Measurements from ENCODE around the gene GUCY2C.

Gene GUCY2C

DNA sequence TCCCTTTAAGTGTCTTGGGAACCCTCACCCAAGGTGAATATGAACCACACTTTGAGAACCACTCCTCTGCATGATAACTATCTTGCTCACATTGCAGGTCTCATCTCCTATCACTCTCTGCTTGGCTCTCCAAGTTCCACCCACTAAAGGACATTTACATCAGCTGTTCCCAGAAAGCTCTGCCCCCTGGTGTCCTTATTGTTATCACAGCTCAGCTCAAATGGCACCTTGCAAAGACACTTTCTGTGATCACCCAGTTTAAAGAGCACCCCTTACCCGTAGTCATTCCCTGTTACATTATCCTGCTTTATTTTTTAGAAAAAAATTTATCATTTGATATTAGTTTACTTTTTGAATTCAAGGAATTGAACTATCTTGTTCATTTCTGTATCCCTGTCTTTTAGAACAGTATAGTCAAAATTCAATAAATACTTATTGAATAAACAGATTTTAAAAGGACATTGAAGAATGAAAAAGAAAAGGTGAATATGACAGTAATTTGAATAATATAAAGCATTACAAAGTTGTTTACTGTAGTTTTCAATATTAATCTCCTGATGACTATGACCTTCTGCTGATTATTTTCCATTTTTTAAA lies 20.5 kb upstream of the GUCY2C start:
- TF ChIP-seq ZFX (IDR thresholded peaks at IDR 0.05), result no peak
- TF ChIP-seq, protein P1, sequence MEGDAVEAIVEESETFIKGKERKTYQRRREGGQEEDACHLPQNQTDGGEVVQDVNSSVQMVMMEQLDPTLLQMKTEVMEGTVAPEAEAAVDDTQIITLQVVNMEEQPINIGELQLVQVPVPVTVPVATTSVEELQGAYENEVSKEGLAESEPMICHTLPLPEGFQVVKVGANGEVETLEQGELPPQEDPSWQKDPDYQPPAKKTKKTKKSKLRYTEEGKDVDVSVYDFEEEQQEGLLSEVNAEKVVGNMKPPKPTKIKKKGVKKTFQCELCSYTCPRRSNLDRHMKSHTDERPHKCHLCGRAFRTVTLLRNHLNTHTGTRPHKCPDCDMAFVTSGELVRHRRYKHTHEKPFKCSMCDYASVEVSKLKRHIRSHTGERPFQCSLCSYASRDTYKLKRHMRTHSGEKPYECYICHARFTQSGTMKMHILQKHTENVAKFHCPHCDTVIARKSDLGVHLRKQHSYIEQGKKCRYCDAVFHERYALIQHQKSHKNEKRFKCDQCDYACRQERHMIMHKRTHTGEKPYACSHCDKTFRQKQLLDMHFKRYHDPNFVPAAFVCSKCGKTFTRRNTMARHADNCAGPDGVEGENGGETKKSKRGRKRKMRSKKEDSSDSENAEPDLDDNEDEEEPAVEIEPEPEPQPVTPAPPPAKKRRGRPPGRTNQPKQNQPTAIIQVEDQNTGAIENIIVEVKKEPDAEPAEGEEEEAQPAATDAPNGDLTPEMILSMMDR (conservative IDR thresholded peaks at IDR 0.05), result peak; percentile 74
- H3K27ac ChIP-seq, result no peak overlapping the region

DNA sequence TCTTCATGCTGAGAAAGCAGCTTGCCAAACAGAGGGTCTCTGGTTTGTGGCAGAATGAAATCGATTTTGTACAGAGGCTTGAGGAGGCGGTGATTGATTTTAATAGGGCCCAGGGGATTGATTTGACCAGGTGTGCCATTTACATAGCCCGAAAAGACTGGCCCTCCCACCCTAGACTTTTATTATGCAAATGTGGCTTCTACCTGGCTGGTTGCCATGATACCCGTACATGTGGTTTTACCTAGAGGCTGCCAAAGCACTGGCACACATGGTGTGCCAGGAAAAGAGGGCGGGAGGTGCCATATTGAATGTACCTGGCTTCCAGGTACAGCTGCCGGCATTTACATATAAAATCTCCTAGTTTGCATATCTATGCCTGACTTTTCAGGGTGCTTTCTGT lies 18.0 kb upstream of the GUCY2C start:
- no peak overlapping the region for H3K27ac ChIP-seq
- TF ChIP-seq, protein P1 (conservative IDR thresholded peaks at IDR 0.05), result no peak
- no peak for TF ChIP-seq ZFX (IDR thresholded peaks at IDR 0.05)

DNA sequence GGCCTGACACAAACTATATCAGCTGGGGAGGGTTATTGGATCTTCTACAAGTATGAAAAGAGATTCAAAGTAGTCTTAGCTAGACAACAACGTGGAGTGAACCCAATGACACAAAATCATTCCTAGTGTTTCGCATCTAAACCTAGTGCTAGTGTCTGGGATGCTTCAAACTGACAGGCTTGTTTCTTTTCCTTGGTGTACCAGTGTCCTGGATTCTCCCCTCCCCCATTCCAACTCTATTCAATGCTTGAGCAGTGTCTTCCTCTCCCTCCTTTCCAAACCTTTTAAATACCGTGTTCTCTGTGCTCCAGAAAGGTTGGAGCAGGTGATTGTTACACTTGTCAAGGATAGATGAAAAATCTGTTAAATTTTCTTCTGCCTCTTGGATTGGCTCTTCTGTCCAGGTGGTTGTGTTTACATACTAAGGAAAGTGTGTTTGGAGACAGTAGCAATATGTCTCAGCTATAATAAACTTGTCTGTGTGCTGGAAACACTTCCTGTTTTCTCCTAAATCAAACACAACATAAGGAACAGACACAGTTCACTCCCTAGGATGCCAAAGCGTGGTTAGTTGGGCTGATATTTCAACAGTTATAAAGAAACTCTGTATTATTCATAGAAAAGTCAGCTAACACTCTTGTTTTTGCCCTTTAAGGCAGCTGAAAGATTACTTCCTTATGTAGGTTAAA lies 14.4 kb upstream of the GUCY2C start:
- no peak overlapping the region for H3K27ac ChIP-seq
- no peak for TF ChIP-seq ZFX (IDR thresholded peaks at IDR 0.05)
- TF ChIP-seq, protein P1 (conservative IDR thresholded peaks at IDR 0.05), result no peak

DNA sequence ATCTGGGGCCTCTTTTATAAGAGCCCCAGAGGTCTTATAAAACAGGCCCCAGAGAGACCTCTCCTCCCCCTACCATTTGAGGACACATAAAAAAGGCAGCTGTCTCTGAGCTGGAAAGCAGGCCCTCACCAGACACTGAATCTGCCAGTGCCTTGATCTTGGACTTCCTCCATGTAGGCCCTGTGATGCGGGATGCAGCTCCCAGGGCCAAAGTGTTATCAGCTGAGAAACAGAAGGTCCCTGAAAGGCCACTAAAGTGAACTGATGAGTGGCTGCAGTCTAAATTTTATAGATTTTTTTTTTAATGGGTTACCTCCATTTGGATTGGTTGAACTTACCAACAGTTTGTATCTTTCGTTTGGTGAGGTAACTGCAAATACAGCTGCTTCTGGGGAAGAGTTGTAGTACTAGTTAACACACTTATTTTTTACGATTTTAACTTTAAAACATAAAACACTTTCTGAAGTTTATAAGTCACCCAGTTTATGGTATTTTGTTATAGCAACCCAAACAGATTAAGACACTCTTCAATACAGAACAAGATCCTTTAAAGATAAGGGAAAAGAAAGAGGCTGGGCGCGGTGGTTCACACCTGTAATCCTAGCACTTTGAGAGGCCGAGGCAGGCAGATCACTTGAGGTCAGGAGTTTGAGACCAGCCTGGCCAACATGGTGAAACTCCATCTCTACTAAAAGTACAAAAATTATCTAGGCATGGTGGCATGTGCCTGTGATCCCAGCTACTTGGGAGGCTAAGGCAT lies 5.6 kb upstream of the GUCY2C start:
- no peak overlapping the region for H3K27ac ChIP-seq
- TF ChIP-seq, protein P1 (conservative IDR thresholded peaks at IDR 0.05), result no peak
- no peak for TF ChIP-seq ZFX (IDR thresholded peaks at IDR 0.05)

DNA sequence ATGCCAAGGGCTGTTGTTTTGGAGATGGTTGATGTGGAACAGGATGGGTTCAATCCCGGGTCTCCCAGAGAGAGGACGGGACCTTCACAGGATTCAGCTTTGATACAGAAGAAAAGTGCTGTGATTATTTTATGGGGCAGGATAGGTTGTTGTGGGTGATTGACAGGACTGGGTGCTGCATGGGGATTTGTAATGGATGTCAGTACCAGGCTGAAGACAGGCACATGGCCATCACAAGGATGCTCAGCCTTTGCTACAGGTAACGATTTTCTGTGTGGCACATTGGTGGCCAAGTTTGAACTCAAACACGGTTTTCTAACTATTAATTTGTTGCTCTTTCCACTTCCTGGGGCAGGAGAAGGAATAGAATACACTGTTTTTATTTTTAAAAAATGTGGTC lies 4.5 kb upstream of the GUCY2C start:
- TF ChIP-seq ZFX (IDR thresholded peaks at IDR 0.05), result no peak
- TF ChIP-seq, protein P1 (conservative IDR thresholded peaks at IDR 0.05), result no peak
- no peak overlapping the region for H3K27ac ChIP-seq

DNA sequence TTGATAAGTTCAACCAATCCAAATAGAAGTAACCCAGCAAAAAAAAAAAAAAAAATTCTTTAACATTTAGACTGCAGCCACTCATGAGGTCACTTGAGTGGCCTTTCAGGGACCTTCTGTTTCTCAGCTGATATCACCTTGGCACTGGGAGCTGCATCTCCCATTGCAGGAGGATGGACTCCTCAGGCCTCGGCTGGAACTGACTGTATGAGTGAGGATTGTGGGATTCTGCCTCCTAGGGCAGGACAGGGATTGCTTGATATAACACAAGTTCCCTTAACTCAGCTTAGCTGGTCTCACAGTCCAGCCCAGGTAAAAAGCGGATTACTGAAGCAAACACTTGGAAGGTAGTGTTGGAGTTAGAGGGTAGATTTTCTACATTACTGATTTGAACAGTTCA lies 3.5 kb upstream of the GUCY2C start:
- H3K27ac ChIP-seq, result no peak overlapping the region
- TF ChIP-seq ZFX (IDR thresholded peaks at IDR 0.05), result no peak
- TF ChIP-seq, protein P1 (conservative IDR thresholded peaks at IDR 0.05), result no peak

DNA sequence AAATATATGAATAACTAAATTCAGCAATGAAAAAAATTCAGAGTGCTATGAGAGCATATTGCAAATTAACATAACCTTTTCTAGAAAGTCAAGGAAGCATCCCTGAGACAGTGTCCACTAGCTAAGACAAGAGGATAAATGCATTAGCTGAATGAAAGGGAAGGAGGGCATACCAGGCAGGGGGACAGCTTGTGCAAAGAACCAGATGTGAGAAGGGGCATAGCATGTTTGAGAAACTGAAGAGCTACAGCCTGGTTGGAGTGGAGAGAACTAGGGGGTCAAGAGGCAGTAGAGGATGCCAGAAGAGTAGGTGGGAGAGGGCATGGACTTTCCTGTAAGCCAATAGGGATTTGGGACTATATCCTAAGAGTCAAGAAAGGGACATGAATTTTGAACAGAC lies 2.2 kb upstream of the GUCY2C start:
- TF ChIP-seq, protein P1 (conservative IDR thresholded peaks at IDR 0.05), result no peak
- no peak for TF ChIP-seq ZFX (IDR thresholded peaks at IDR 0.05)
- no peak overlapping the region for H3K27ac ChIP-seq

Measured in C4-2B (cell line).